Transverse colon (tissue), 4 donors: ENCODE data around the gene ATXN2.
"Not testable (repeated sequence)": the region's sequence is repeated elsewhere in the genome, so short reads cannot be mapped to it uniquely, and the experiment has no call there.

Experiments
- EP300 ChIP-seq: sonication (generic); formaldehyde crosslinking; IDR thresholded peaks from one replicate; pipeline ENCODE4 v1.6.1; 2017; ENCODE audit warnings: antibody characterized with exemption, low read depth
- POLR2A ChIP-seq: fragments of 450-650 bp; IDR thresholded peaks from one replicate; pipeline ENCODE4 v1.6.1; 2016; ENCODE audit warnings: antibody characterized with exemption, mild to moderate bottlenecking, moderate library complexity
- POLR2AphosphoS5 ChIP-seq, 3 donors: sonication (generic); formaldehyde crosslinking; IDR thresholded peaks; one replicate each; pipeline ENCODE4 v1.6.1; 2016; ENCODE audit warnings: antibody characterized with exemption in 3 of 3
- TF ChIP-seq, protein P1 (sequence below), 5 experiments: fragments of 200-600 bp in 3 of 5; fragments of 450-650 bp in 2 of 5; sonication (generic) in 3 of 5; IDR thresholded peaks; 1 replicate in 2 of 5; 2 replicates in 3 of 5; pipeline ENCODE4 v1.5.1; 2016 to 2017; ENCODE audit warnings: antibody characterized with exemption in 5 of 5, inconsistent platforms in 3 of 5, mild to moderate bottlenecking in 2 of 5, moderate library complexity in 1 of 5

DNA sequence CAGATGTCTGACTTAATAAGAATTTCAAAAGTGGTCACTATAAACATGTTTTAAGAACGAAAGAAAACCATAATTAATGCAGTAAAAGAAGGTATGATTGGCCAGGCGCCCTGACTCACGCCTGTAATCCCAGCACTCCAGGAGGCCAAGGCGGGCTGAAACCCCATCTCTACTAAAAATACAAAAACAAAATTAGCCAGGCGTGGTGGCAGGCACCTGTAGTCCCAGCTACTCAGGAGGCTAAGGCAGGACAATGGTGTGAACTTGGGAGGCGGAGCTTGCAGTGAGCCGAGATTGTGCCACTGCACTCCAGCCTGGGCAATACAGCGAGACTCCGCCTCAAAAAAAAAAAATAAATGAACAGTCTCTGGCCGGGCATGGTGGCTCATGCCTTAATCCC, 38.3 kb downstream of the ATXN2 start:
- TF ChIP-seq, protein P1, sequence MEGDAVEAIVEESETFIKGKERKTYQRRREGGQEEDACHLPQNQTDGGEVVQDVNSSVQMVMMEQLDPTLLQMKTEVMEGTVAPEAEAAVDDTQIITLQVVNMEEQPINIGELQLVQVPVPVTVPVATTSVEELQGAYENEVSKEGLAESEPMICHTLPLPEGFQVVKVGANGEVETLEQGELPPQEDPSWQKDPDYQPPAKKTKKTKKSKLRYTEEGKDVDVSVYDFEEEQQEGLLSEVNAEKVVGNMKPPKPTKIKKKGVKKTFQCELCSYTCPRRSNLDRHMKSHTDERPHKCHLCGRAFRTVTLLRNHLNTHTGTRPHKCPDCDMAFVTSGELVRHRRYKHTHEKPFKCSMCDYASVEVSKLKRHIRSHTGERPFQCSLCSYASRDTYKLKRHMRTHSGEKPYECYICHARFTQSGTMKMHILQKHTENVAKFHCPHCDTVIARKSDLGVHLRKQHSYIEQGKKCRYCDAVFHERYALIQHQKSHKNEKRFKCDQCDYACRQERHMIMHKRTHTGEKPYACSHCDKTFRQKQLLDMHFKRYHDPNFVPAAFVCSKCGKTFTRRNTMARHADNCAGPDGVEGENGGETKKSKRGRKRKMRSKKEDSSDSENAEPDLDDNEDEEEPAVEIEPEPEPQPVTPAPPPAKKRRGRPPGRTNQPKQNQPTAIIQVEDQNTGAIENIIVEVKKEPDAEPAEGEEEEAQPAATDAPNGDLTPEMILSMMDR (IDR thresholded peaks at IDR 0.05) = not testable (repeated sequence)
- not testable (repeated sequence) for TF ChIP-seq EP300; POLR2A; POLR2AphosphoS5 (IDR thresholded peaks at IDR 0.05)
